Loucy (cell line): ENCODE measurements around the gene NCAPH2.

Experiments
- EZH2phosphoT487 ChIP-seq: fragments of 200-600 bp; IDR thresholded peaks from 2 replicates; pipeline ENCODE4 v1.6.1; 2018; ENCODE audit warnings: antibody characterized with exemption, mild to moderate bottlenecking, moderate library complexity, borderline replicate concordance
- TF ChIP-seq, protein P1 (sequence below): fragments of 200-600 bp; sonication (generic); conservative IDR thresholded peaks from 2 replicates; pipeline ENCODE4 v1.5.1; 2014; ENCODE audit warnings: mild to moderate bottlenecking, antibody characterized with exemption, low read length

DNA sequence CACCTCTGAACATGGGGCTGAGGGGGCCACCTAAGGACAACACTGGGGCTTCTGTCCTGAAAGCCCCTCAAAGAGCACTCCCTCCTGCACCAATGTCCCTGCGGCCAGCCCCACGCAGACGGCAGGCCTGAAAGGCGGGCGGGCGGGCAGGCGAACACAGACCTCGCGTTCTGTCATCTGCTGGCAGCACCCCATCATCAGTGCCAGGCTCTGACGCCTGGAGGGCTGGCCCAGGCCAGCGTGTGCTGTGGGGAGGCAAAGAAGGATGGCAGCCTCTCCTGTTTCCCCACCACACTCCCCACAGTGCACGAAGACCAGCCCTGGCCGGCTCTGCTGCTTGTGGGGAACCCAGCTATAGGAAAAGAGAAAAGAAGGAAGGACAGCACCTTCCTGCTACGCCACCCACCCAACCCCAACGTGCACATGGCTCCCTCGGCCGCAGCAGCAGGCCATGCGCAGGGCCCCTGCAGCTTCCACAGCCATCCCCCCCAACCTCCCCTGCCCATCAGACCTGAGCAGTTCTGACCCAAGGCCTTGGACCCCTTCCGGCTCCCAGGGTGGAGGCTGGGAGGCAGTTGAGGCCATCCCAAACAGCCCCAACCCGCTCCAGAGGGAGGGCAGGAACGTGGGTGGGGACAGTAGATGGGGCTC is 36.7 kb upstream of the NCAPH2 start:
- TF ChIP-seq, protein P1, sequence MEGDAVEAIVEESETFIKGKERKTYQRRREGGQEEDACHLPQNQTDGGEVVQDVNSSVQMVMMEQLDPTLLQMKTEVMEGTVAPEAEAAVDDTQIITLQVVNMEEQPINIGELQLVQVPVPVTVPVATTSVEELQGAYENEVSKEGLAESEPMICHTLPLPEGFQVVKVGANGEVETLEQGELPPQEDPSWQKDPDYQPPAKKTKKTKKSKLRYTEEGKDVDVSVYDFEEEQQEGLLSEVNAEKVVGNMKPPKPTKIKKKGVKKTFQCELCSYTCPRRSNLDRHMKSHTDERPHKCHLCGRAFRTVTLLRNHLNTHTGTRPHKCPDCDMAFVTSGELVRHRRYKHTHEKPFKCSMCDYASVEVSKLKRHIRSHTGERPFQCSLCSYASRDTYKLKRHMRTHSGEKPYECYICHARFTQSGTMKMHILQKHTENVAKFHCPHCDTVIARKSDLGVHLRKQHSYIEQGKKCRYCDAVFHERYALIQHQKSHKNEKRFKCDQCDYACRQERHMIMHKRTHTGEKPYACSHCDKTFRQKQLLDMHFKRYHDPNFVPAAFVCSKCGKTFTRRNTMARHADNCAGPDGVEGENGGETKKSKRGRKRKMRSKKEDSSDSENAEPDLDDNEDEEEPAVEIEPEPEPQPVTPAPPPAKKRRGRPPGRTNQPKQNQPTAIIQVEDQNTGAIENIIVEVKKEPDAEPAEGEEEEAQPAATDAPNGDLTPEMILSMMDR, result no peak
- no peak for TF ChIP-seq EZH2phosphoT487
